IMR-90 (cell line): ENCODE measurements around the gene CCL2. TPM values are rescaled to one million over a fixed set of nuclear protein-coding genes. Genes with fewer than 3 reads are reported as not detected.

Experiments
- ATAC-seq: fragments of 200-7000 bp; cut with Tn5 transposase; 2 replicates; pipeline ENCODE4 v1.9.1; 2020; ENCODE audit warnings: low read depth, mild to moderate bottlenecking, moderate library complexity
- BruUV-seq: library from RNA; stranded (reverse); fragments of 400-500 nt; replicated peaks from 2 replicates; lab custom pipeline; 2021; lab: Mats Ljungman, UMichigan
- CTCF ChIA-PET: fragments of 300-600 bp; formaldehyde crosslinking; extraction: SDS; loops from one replicate; lab custom pipeline; 2021; ENCODE audit warnings: antibody characterized with exemption; lab: Yijun Ruan, JAX
- POLR2A ChIA-PET: fragments of 300-600 bp; sonication (Branson Sonifier 250); formaldehyde crosslinking; loops from one replicate; lab custom pipeline; 2022; ENCODE audit warnings: antibody characterized with exemption; ENCODE audit not compliant: unreplicated experiment; lab: Charles Lee
- DNase-seq: peaks from one replicate; pipeline ENCODE4 v3.0.0; 2013
- H2AFZ ChIP-seq: replicated peaks from 2 replicates; pipeline ENCODE3; 2013; ENCODE audit warnings: low read length, mild to moderate bottlenecking; ENCODE audit not compliant: poor library complexity
- H2AK5ac ChIP-seq: 2 replicates; pipeline ENCODE4 v1.6.1; 2013; ENCODE audit warnings: low read depth, low read length, inconsistent platforms
- H2AK9ac ChIP-seq: replicated peaks from 2 replicates; pipeline ENCODE3; 2013; ENCODE audit warnings: mild to moderate bottlenecking, low read depth, low read length, moderate library complexity; ENCODE audit not compliant: poor library complexity
- H2BK120ac ChIP-seq: 2 replicates; pipeline ENCODE4 v1.6.1; 2013; ENCODE audit warnings: low read depth, low read length, inconsistent platforms
- H2BK15ac ChIP-seq: 3 replicates; pipeline ENCODE4 v1.6.1; 2013; ENCODE audit warnings: low read depth, low read length, inconsistent platforms
- H2BK20ac ChIP-seq: 2 replicates; pipeline ENCODE4 v1.6.1; 2013; ENCODE audit warnings: low read depth, mild to moderate bottlenecking, inconsistent platforms, low read length, moderate library complexity
- H2BK5ac ChIP-seq: 2 replicates; pipeline ENCODE4 v1.6.1; 2013; ENCODE audit warnings: mild to moderate bottlenecking, low read depth, low read length, inconsistent platforms; ENCODE audit not compliant: poor library complexity, severe bottlenecking
- H3K14ac ChIP-seq: replicated peaks from 2 replicates; pipeline ENCODE4 v1.6.1; 2013; ENCODE audit warnings: low read depth, low read length, inconsistent platforms
- H3K18ac ChIP-seq: 2 replicates; pipeline ENCODE4 v1.6.1; 2013; ENCODE audit warnings: low read depth, low read length, control low read depth
- H3K23ac ChIP-seq: 2 replicates; pipeline ENCODE4 v1.6.1; 2013; ENCODE audit warnings: low read depth, low read length, inconsistent platforms
- H3K27ac ChIP-seq: 2 replicates; pipeline ENCODE4 v1.5.1; 2013; ENCODE audit warnings: mild to moderate bottlenecking, control low read depth, low read length; ENCODE audit not compliant: insufficient read depth
- H3K27me3 ChIP-seq: 2 replicates; pipeline ENCODE4 v1.6.1; 2013; ENCODE audit warnings: low read length; ENCODE audit not compliant: control insufficient read depth, insufficient read depth
- H3K36me3 ChIP-seq: 2 replicates; pipeline ENCODE4 v1.6.1; 2013; ENCODE audit warnings: low read length, mixed read lengths; ENCODE audit not compliant: control insufficient read depth, insufficient read depth
- H3K4ac ChIP-seq: 2 replicates; pipeline ENCODE4 v1.6.1; 2013; ENCODE audit warnings: low read depth, low read length, inconsistent platforms
- H3K4me1 ChIP-seq: 2 replicates; pipeline ENCODE4 v1.6.1; 2013; ENCODE audit warnings: low read length, mixed read lengths; ENCODE audit not compliant: control insufficient read depth, insufficient read depth
- H3K4me2 ChIP-seq: 2 replicates; pipeline ENCODE4 v1.6.1; 2013; ENCODE audit warnings: low read depth, mild to moderate bottlenecking, control low read depth, low read length, moderate library complexity
- H3K4me3 ChIP-seq: 2 replicates; pipeline ENCODE4 v1.5.1; 2013; ENCODE audit warnings: low read depth, mild to moderate bottlenecking, control low read depth, low read length, moderate library complexity; ENCODE audit not compliant: insufficient read depth
- H3K56ac ChIP-seq: 2 replicates; pipeline ENCODE4 v1.6.1; 2013; ENCODE audit warnings: low read length, inconsistent platforms; ENCODE audit not compliant: insufficient read depth; ENCODE audit errors: extremely low read depth
- H3K79me1 ChIP-seq, 2 experiments: 2 replicates each; pipeline ENCODE4 v1.6.1; 2013; ENCODE audit warnings: low read length in 2 of 2, inconsistent platforms in 1 of 2, low read depth in 1 of 2
- H3K9ac ChIP-seq: 2 replicates; pipeline ENCODE4 v1.6.1; 2013; ENCODE audit warnings: low read depth, low read length, control low read depth
- H3K9me1 ChIP-seq: 2 replicates; pipeline ENCODE4 v1.6.1; 2013; ENCODE audit warnings: low read length, inconsistent platforms; ENCODE audit not compliant: insufficient read depth
- H3K9me3 ChIP-seq: 2 replicates; pipeline ENCODE4 v1.6.1; 2013; ENCODE audit warnings: low read length; ENCODE audit not compliant: control insufficient read depth, insufficient read depth
- H4K20me1 ChIP-seq: 2 replicates; pipeline ENCODE4 v1.6.1; 2013; ENCODE audit warnings: low read length, inconsistent platforms; ENCODE audit not compliant: insufficient read depth
- H4K5ac ChIP-seq: 2 replicates; pipeline ENCODE4 v1.6.1; 2013; ENCODE audit warnings: mild to moderate bottlenecking, low read depth, low read length, control low read depth
- H4K8ac ChIP-seq, 2 experiments: 2 replicates each; pipeline ENCODE4 v1.6.1; 2013; ENCODE audit warnings: low read depth in 2 of 2, low read length in 2 of 2, control low read depth in 1 of 2, inconsistent platforms in 1 of 2
- H4K91ac ChIP-seq: 2 replicates; pipeline ENCODE4 v1.6.1; 2013; ENCODE audit warnings: low read depth, low read length, inconsistent platforms; ENCODE audit not compliant: insufficient read depth
- MAFK ChIP-seq: IDR thresholded peaks from 2 replicates; pipeline ENCODE4 v1.6.1; 2012; ENCODE audit warnings: low read depth, low read length, improper control_type of control experiment
- MAZ ChIP-seq: IDR thresholded peaks from 2 replicates; pipeline ENCODE4 v1.6.1; 2012; ENCODE audit warnings: low read depth, mild to moderate bottlenecking, low read length, improper control_type of control experiment, moderate library complexity, borderline replicate concordance
- WGBS, 2 experiments: methylation state at CpG; one replicate each; pipeline versions ENCODE4 v1.1.5 to v1.1.7; 2013; ENCODE audit warnings: missing lambda C conversion rate in 2 of 2; ENCODE audit not compliant: insufficient read length in 1 of 2; ENCODE audit errors: extremely low coverage in 2 of 2; 5-methylcytosine and 5-hydroxymethylcytosine counted together
- dilution Hi-C: fragments of 300-500 bp; cut with HindIII; formaldehyde crosslinking; loops from one replicate; pipeline ENCODE4 v1.14.3; 2018; ENCODE audit warnings: low sequenced_read_pairs; ENCODE audit not compliant: unreplicated experiment
- in situ Hi-C: fragments of 300-500 bp; cut with MboI; formaldehyde crosslinking; loops from 3 replicates; pipeline ENCODE4 v1.14.3; 2019; ENCODE audit warnings: low sequenced_read_pairs, inconsistent platforms, mixed read lengths
- intact Hi-C: fragments of 100-400 bp; cut with micrococcal nuclease; formaldehyde crosslinking; loops from 2 replicates; pipeline ENCODE4 v1.10.0; 2022
- polyA plus RNA-seq, 3 experiments: library from polyadenylated mRNA; depleted of rRNA; stranded (reverse); fragments of >200 nt; gene quantifications; 2 replicates each; pipeline ENCODE4 v1.2.3, GENCODE V29; 2012; ENCODE audit warnings: low replicate concordance in 1 of 3
- total RNA-seq: library from RNA; depleted of rRNA; stranded (reverse); fragments of >200 nt; gene quantifications from 2 replicates; pipeline ENCODE4 v1.2.3, GENCODE V29; 2012

Gene CCL2
- total and polyA plus RNA-seq, 2 of the 4 experiments (the other 2 are of a cell fraction) = 103 to 206 TPM

GRCh38 chr17:34222722-34223497, 32.2 kb upstream of the CCL2 start:
- Histone ChIP-seq H3K23ac (no peak overlapping the region), H2AK5ac (no peak overlapping the region), H2AFZ (no peak overlapping the region), H3K4ac (no peak overlapping the region), H3K36me3 (no peaks in the 10 kb centered on the region), H2AK9ac (no peak overlapping the region), H3K9me1 (no peaks in the 10 kb centered on the region), H4K8ac (no peak overlapping the region), H3K9me3 (no peaks in the 10 kb centered on the region), H3K9ac (no peak overlapping the region), H3K27me3 (peaks cover 1% of the 10 kb centered on the region), H3K56ac (no peak overlapping the region), H3K14ac (no peak overlapping the region), H2BK15ac (no peak overlapping the region), H3K4me2 (no peak overlapping the region), H3K27ac (no peak overlapping the region), H2BK120ac (no peak overlapping the region), H4K5ac (no peak overlapping the region), H2BK20ac (no peak overlapping the region), H4K91ac (no peak overlapping the region), H4K20me1 (no peaks in the 10 kb centered on the region), H3K4me3 (no peak overlapping the region), H3K18ac (no peak overlapping the region), H2BK5ac (no peak overlapping the region), H3K79me1 (no peaks in the 10 kb centered on the region), H3K4me1 (no peaks in the 10 kb centered on the region)
- POLR2A ChIA-PET = no interaction called here
- DNase-seq = no peak
- intact Hi-C loops (no loop called here), dilution Hi-C loops (no loop called here), in situ Hi-C loops (no loop called here)
- no peak for ATAC-seq
- CTCF ChIA-PET = no interaction called here
- no TSS peak for BruUV-seq
- 37% methylated on average over 2 of the region's 3 CpGs; no CpG with 5 or more reads in 1 of the 2 experiments for WGBS, 2 experiments
- TF ChIP-seq MAZ = no peak
- peak; percentile 85 for TF ChIP-seq MAFK
